Measurements from ENCODE around the gene NTRK1. TPM values are rescaled to one million over a fixed set of nuclear protein-coding genes. Genes with fewer than 3 reads are reported as not detected.
A peak's percentile ranks its signal among the peaks of the same experiment; 100 is the strongest.

NTRK1 gene
- 0.32 and 0.53 TPM in 2 replicates for total RNA-seq (2014; rRNA removed; shearing (Covaris generic))
- polyA plus RNA-seq (2015; cell fraction: cytosol; rRNA removed): 0.71 and 0.86 TPM in 2 replicates
- polyA plus RNA-seq (2015; cell fraction: nucleus; rRNA removed): 0.31 and 0.93 TPM in 2 replicates

DNA sequence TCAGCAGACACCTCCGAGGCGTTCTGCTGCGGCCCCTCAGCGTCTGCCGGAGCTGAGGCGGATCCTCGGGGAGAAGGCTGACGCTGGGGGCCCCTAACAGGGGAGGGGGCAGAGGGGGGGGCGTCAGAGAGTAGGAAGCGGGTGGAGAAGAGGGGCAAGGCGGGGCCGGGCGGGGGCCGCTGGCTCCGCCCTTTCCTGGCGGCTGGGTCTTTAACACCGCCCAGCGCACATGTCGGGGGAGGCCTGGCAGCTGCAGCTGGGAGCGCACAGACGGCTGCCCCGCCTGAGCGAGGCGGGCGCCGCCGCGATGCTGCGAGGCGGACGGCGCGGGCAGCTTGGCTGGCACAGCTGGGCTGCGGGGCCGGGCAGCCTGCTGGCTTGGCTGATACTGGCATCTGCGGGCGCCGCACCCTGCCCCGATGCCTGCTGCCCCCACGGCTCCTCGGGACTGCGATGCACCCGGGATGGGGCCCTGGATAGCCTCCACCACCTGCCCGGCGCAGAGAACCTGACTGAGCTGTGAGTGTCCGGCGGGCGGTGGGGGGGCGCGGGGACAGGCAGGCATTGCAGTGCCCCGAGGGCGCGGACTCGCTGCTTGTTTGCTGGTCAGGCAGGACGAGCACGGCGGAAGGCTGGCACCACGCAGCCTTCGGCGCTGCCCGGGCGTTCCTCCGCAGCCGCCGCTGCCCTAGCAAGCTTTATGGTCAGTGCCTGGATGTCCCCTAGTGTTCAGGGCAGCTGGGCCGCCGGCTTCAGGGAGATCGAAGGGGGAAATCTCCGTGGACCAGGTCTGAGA is at the start of gene NTRK1:
TSS of gene NTRK1 (plus strand) at position 238 of the 796 bp plus-strand sequence. CDS start at position 308, 70 bp downstream.
- DNase-seq (ENCODE audit: low read depth, low spot score): peak; percentile 18
- in situ Hi-C loops (cut with HindIII; ENCODE audit: low pct_unique_long_range_greater_than_20kb, low sequenced_read_pairs): no loop called here

DNA sequence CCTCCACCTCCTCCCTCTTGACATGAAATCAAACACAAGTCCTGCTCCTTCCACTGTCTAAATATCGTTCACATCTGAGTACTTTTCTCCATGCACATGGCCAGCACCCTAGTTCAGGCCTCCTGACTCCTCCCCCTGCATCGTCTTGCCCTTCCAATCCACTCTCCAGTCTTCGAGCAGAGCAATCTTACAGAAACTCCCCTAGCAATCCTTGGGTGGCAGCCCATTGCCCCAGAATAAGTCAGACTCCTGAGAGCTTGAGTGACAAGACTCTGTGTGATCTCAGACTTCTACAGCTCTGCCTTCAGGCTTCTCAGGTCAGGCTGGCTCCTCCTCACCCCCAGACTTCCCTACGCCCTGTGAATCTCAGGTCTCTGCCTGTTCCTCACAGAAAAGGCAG is 49.5 kb upstream of the NTRK1 start:
- no peak for DNase-seq (ENCODE audit: low read depth, low spot score)
- in situ Hi-C loops (cut with HindIII; ENCODE audit: low pct_unique_long_range_greater_than_20kb, low sequenced_read_pairs): no loop called here

DNA sequence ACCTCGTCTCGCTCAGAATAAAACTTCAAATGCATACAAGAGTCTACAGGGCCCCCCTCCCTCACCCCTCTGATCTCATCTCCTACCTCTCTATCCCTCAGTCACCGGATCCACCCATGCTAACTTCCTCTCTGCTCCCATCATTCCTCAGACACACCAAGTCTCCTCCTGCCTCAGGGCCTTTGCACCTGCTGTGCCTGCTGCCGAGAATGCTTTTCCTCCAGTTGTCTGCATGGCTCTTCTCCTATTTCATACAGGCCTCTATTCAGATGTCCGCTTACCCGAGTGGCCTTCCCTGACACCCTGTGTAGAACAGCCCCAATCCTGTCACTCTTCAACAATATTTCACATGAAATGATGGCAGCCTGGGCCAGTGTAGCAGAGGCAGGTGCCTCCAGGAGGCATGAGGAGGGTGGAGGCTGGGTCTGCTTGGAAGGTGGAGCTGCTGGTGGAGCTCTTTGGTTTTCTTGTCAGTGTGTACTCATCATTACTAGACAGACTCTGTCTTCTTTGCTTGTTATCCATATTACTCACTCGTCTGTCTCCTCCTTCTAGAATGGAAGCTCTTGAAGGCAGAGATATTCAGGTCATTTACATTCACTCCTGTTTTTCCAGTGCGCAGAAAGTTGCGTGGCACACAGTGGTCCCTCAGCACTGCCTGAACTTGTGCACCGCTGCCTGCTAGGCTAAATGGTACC is 48.2 kb upstream of the NTRK1 start:
- no peak for DNase-seq (ENCODE audit: low read depth, low spot score)
- in situ Hi-C loops (cut with HindIII; ENCODE audit: low pct_unique_long_range_greater_than_20kb, low sequenced_read_pairs): no loop called here

DNA sequence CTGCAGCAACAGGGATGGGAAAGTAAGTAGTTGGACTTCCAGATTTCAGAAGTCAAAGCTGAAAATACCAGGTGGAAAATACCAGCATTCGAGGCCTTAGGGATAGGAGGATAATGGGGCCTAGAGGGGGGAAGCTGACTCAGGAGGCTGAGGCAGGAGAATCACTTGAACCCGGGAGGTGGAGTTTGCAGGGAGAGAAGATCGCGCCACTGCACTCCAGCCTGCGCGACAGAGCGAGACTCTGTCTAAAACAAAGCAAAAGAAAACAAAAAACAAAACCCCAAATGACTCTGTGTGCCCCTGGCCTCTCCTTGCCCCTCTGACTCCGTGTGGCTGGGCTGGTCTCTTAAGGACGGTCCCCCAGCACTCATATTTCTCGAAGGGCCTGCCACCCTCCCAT is 47.4 kb upstream of the NTRK1 start:
- no peak for DNase-seq (ENCODE audit: low read depth, low spot score)
- in situ Hi-C loops (cut with HindIII; ENCODE audit: low pct_unique_long_range_greater_than_20kb, low sequenced_read_pairs): no loop called here

DNA sequence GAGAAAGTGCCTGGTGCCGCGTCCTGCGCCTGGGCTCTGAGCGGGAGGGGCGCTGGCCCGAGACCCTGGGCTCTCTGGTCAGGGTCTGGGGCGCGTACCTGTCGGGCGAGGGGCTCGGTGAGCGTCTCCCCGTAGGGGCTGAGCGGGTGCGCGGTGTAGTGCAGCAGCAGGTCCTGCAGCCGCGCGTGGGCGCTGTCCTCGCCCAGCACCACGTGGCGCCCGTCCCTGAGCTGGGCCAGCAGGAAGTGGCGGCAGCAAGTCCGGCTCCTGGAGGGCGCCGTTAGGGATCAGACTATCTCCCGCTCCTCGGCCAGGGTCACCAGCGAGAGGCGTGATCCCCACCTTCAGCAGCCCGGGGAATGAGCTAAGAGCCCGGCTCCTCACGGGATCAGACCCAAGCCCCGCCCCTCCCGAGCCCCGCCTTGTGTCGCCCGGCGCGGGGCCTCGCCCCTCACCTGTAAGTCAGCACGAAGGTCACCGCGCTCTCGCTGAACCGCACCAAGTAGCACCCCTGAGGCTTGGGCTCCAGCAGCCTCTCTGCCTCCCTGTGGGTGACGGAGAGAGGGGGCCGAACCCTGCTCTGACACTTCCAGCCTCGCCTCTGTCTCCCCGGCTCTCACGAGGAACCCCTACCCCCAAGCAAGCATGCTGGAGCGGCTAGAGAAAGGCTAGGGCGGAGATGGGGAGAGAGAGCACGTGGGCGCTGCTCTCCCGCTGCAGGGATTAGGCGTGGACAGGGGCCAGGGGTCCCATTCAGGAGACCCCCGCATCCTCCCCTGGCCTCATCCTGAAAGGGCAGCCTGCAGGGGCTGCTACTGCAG is 46.7 kb upstream of the NTRK1 start:
- DNase-seq (ENCODE audit: low read depth, low spot score): no peak
- in situ Hi-C loops (cut with HindIII; ENCODE audit: low pct_unique_long_range_greater_than_20kb, low sequenced_read_pairs): no loop called here

DNA sequence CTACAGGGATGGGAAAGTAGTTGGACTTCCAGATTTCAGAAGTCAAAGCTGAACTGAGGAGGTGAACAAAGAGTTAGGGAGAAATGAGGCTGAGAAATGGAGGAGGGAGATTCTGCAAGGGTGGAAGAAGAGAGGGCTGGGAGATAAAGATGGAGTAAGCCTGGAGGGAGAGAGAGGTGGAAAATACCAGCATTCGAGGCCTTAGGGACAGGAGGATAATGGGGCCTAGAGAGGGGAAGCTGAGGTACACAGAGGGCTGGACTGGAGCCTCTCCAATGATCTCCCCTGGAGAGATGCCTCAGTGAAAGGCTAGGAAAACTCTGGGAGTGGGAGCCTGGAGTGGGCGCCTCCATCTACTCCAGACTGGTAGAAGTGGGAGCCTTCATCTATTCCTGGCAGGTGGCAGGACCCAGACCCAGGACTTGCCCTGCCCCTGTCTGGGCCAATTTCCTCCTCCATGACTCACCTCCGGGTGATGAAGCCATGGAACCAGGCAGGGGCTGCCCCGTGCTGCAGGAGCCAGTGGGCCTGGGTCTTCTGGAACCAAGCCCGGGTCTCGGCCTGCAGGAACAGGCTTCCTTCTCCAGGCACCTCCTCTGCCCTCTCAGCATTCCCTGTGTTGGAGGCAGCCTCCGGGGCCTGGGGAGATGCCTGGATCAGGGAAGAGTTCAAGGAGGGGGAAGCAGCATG is 45.9 kb upstream of the NTRK1 start:
- in situ Hi-C loops (cut with HindIII; ENCODE audit: low pct_unique_long_range_greater_than_20kb, low sequenced_read_pairs): no loop called here

DNA sequence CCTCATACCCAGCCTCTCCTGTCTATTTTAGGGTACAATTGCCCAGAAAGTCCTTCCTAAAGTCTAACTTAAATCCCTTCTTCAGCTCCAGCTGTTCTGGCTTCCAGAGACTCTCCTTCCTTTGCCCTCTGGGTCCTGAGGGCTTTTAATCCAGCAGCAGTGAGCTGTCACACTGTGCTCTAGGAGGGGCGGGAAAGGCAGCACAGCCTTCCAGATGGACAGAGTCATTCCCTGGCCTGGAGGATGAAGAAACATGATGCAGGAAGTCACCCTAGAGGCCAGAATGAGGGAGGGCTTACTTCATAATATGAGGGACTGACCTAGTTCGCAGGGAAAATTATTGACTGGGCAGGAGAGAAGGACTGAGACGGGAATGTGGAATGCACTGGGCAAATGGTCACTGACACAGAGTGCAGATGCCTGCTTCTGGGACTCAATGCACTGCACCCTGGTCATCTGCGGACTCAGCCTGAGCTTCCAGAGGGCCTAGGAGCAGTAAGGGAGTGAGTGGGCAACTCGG is 45.3 kb upstream of the NTRK1 start:
- peak; percentile 13 for DNase-seq (ENCODE audit: low read depth, low spot score)
- in situ Hi-C loops (cut with HindIII; ENCODE audit: low pct_unique_long_range_greater_than_20kb, low sequenced_read_pairs): no loop called here

More for the DNA sequence above, 45.9 kb upstream of the NTRK1 start:
- no peak for DNase-seq (ENCODE audit: low read depth, low spot score)

DNA sequence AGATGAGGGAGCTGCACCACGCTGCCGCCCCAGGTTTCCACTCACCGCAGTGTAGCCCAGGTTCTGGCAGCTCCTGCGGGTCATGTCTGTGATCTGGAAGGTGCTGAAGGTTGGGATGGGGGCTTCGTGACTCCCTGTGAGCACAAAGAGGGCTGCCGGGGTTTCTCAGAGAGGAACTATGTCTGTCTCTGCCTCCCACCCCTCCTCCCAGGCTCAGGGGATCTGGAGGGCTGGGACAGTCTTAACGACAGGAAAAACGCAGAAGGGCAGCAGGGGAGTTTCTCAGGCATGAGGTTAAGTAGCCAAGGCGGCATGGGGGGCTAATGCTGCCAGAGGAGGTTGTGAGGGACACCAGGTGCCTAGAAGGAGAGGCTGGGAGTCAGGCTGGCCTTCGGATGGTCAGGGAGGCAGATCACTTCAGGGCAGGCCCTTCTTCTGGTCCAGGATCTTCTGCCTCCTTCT is 44.7 kb upstream of the NTRK1 start:
- DNase-seq (ENCODE audit: low read depth, low spot score): no peak
- in situ Hi-C loops (cut with HindIII; ENCODE audit: low pct_unique_long_range_greater_than_20kb, low sequenced_read_pairs): no loop called here

DNA sequence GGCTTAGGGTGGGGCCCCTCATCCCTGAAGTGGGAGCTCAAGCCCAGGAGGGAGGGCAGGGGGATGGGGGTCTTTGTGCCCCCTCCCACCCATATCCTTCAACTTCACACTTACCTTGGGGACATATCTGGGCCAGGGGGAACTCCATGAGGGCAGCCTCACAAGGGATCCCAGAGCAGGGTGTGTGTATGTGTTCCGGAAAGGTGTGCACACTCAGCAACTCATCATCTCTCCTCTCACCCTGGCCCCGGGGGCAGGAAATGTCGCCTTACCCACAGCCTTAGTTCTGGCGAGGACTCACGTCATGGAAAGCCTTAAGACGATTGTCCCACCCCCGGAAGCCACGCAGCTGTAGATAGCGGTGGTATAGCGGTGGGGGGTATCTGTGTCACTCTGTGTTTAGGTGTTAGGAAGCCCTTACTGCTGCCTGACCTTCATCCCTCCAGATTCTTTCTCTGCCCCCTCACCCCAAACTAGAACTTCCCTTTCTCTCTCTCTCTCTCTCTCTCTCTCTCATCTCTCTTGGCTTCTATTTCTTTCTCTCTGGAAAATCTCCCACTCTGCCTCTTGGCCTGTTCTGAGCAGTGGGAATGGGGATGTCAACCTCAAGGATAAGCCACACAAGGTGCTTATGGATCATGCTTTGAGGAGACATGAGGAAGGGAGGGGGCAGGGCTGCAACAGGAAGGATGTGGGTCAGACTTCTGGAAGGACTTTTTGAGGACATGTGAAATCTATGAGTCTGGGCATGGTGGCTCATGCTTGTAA is 43.9 kb upstream of the NTRK1 start, which contains the start of gene SH2D2A:
TSS of gene SH2D2A (minus strand) at position 288 of the 768 bp plus-strand sequence. CDS start at position 148, 140 bp downstream.
- no peak for DNase-seq (ENCODE audit: low read depth, low spot score)
- in situ Hi-C loops (cut with HindIII; ENCODE audit: low pct_unique_long_range_greater_than_20kb, low sequenced_read_pairs): no loop called here

DNA sequence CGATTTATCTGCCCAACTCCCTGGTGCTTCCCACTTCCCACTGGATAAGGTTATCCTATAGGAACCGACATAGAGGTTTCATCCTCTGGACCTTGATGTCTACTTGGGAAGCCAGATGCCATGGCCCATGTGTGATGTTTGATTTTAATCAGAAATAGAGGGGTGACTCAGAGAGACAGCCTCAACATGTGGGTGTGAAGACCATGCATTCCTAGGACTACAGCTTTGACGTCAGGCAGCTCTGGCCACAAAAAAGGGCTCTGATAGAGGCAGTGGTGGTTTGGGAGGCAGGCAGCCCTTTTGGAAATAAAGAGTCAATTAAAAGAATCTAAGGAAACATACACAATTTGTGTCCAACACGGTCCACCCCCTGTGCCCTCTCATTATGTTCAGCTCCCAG is 38.9 kb upstream of the NTRK1 start:
- in situ Hi-C loops (cut with HindIII; ENCODE audit: low pct_unique_long_range_greater_than_20kb, low sequenced_read_pairs): no loop called here
- DNase-seq (ENCODE audit: low read depth, low spot score): peak; percentile 19

DNA sequence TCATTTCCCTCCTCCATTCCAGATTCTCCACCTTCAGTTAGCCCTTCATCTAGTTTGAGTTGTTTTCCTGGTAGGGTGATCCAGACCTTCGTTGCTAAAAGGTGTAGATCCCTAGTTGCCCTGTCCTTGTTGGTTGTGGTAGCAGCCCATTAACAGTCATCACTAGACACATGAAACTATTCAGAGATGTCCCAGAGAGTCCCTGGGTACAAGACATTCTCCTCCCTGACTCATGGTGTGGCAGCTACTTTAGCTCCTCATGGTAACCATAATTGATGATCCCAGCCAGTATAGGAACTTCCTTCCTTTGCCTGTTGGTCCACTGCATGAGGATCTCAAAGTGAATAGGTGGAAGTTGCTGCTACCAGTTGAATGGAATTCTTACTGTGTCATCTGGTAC is 38.0 kb upstream of the NTRK1 start:
- in situ Hi-C loops (cut with HindIII; ENCODE audit: low pct_unique_long_range_greater_than_20kb, low sequenced_read_pairs): no loop called here

DNA sequence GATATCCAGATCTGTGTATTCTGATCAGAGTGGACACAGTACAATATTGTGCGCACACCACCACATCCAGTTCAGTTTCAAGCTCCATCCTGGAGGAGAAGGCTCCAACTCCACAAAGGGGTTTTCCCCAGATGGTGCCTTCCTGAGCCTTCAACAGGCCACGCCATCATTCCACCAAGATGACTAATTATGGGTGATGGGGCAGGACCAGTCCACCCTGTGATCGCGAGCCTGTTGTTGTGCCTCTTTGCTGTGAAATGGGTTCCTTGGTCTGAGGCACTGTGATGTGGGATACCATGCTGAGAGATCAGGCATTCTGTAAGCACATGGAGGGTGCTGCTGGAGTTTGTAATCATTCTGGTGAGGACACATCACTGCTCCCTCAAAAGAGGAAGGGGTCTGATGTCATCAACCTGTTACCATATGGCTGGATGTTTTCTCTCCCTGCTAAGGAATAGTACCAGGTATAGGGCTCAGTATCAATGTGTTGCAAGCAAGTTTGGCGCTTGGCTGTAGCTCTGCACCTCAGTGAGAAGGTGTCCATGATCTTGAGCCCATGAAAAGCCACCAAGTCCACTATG is 37.4 kb upstream of the NTRK1 start:
- DNase-seq (ENCODE audit: low read depth, low spot score): no peak
- in situ Hi-C loops (cut with HindIII; ENCODE audit: low pct_unique_long_range_greater_than_20kb, low sequenced_read_pairs): no loop called here

More for the DNA sequence above, 38.0 kb upstream of the NTRK1 start:
- DNase-seq (ENCODE audit: low read depth, low spot score): no peak

DNA sequence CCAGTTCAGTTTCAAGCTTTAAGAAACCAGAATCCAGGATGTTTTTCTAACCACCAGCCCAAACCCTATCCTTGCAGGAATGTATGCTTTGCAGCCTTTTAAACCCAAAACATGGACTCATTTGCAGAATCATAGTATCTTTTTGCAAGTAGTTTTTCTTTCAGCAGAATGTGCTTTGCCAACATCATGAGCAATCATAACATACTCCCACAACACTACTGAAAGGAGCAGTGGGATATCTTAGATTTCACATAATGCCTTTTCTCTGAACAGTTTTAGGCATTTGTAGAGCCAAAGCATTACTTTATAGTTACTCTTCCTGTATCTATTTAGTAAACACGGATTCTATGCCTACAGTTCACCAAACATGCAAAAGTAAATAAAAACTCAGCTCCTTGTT is 34.0 kb upstream of the NTRK1 start:
- in situ Hi-C loops (cut with HindIII; ENCODE audit: low pct_unique_long_range_greater_than_20kb, low sequenced_read_pairs): no loop called here
- no peak for DNase-seq (ENCODE audit: low read depth, low spot score)

DNA sequence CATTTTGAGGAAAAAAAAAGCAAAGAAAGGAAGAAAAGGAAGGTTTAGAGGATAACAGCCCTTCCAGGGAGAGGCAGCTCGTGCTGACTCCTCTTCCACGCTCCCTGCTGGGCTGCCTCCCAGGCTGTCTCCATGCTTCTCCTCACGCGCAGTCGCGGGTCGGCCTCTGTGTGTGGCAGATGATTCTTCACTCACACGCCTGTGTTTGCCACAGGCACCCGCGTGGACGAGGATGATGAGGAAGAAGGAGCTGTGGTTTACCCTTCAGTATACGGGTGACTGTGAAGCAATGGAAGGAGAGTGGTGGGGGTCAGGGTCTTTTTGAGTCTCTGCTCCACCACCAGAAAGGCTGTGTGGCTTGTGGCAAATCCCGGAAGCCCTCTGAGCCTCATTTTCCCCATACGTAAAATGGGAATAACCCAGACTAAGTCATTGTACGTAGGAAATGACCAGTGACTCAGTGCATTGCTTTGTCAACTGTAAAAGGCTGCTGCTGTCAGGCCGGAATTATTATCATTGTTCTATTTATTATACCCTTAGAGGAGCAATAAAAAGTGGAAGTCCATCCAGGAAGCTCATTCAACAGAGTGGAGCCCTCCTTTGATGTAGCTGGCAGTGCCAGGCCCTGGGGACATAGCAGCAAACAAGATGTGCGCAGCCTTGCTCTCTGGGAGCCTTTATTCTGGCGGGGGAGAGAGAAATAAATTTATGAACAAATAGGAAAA is 32.1 kb upstream of the NTRK1 start:
- DNase-seq (ENCODE audit: low read depth, low spot score): no peak
- in situ Hi-C loops (cut with HindIII; ENCODE audit: low pct_unique_long_range_greater_than_20kb, low sequenced_read_pairs): no loop called here

DNA sequence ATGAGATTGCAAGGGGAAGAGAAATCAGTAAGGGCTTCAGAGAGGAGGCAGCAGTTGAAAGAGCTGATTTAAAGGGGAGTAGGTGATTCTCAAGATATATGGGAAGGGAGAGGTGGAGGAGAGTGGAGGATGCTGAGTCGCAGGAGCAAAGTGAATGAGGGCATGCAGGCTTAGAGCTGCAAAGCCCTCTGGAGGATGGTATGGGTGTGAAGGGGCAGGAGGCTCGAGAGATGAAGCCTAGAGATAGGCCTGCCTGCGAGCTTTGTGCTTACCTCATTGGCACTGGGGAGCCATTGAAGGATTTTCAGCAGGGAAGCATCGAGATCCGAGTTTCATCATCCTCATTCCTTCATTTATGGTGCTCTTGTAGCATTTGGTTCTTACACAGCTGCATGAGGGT is 28.2 kb upstream of the NTRK1 start:
- in situ Hi-C loops (cut with HindIII; ENCODE audit: low pct_unique_long_range_greater_than_20kb, low sequenced_read_pairs): no loop called here
- no peak for DNase-seq (ENCODE audit: low read depth, low spot score)
